Stimulated activated CD8-positive, alpha-beta memory T cell treated with anti-CD3 and anti-CD28 coated beads, Interleukin-15, amount 100 ng/mL, for 24 hours (primary cell): ENCODE measurements around the gene SHC2.
"Not testable (repeated sequence)": the region's sequence is repeated elsewhere in the genome, so short reads cannot be mapped to it uniquely, and the experiment has no call there.

Experiments used
- DNase-seq: peaks from one replicate; pipeline ENCODE4 v3.0.0-alpha.2; 2020; ENCODE audit warnings: low read depth

SHC2 gene

DNA sequence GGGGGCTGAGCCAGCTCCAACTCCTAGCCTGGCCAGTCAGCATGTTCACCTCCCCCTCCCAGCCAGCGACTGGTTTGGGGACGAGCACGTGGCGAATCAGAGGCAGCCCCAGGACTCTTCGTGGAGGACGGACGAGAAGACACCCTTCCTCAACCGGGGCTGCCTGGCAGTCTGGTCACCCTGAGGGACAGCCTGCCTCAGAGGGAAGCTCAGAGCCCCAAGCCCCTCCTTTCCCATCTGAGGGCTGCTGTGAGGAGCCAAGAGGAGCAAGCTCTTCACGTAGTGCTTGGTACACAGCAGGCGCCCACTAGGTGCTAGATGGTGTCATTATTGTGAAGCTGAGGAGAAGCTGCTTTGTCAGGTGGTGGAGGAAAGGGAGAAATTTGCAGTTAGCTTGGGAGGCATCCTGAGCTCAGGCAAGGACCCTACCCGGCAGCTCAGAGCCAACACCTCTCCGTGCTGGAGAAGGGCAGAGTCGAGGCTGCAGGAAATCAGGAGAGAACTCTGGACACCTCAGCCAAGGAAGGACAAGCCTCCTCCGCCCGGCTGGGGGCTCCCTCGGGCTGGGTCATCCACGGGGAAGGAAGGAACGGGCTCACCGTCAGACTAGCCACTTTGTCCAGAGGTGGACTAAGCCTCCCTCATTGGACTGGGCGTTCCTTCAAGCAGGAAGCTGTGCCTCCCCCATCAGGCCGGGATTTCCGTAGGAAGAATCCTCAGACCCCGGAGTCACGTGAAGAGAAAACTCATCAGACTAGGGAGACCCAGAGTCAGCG lies 37.0 kb downstream of the SHC2 start:
- DNase-seq = no peak

DNA sequence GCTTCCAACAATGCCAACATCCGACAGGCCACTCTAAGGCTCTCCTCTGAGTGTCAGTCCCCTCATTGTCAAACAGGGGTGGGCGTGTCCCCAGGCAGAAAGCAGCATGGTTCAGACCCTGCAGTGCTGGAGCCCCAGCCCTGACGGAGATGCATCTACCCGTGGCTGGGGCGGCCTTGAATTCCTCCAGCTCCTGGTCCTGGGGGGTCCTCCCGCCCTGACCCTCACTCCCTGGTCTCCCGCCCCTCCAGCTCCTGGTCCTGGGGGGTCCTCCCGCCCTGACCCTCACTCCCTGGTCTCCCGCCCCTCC lies 38.0 kb downstream of the SHC2 start:
- DNase-seq = not testable (repeated sequence)

DNA sequence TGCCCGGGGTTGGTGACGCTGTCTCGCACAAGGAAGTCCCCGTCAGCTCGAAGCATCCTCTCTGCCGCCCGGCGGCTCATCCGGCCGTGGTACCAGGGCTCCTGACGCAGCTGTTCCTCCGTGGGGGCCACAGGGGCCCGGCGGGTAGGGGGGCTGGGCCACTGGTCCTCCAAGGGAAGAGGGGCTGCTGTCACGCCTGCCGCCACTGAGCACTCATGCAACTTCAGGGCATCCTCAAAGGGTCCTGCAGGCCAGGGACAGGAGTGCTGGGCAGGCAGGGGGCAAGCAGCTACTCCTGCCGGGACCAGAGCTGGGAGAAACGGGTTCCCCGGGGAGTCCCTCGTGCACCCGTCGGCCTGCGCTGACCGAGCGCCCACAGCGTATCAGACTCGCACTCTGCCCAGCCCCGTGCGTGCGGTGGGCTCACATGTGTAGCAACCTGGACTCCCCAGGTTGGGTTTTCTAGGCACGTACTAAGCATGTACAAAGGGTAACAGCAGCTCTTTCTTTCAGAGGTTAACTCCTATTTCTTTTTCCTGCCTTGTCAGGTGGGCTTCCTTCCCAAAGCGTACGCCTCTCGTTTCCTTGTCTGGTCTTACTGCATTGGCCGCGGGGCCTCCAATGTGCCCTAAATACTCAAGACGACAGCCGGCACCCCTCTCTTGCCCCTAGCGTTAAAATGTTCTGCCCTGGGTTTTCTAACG lies 38.5 kb downstream of the SHC2 start:
- DNase-seq = no peak

DNA sequence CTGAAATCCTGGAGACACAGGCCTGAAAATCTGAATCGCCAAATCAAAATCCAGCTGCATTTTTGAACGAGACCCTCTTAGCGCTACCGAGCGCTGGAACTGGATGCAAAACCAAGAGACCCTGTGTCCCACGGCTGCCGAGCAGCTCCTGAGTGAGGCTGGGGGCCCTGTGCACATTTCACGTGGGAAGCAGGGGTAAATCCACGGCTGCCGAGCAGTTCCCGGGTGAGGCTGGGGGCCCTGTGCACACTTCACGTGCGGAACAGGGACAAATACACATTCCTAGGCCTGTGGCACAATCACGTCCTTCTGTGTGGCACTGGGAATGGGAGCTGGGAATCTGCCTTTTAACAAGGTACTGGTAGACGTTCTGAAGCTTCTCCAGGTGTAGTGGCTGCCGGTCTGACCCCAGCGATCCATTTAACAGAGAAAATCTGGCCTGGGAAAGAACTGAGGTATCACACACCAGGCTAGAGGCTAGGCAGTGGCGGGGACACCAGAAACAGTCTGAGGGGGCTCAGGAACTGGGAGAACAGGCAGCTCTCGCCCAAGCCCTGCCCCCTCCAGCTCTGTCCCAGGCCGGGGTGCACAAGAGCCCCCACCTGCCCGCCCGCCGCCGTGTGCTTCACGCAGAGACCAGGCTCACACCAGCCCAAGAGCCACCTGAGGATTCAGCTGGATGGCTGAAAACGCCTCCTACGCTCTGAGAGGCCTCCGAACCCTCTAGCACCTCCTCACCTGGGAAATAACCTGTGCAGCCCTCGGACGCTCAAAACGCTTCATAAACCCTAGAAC lies 40.9 kb downstream of the SHC2 start:
- no peak for DNase-seq

DNA sequence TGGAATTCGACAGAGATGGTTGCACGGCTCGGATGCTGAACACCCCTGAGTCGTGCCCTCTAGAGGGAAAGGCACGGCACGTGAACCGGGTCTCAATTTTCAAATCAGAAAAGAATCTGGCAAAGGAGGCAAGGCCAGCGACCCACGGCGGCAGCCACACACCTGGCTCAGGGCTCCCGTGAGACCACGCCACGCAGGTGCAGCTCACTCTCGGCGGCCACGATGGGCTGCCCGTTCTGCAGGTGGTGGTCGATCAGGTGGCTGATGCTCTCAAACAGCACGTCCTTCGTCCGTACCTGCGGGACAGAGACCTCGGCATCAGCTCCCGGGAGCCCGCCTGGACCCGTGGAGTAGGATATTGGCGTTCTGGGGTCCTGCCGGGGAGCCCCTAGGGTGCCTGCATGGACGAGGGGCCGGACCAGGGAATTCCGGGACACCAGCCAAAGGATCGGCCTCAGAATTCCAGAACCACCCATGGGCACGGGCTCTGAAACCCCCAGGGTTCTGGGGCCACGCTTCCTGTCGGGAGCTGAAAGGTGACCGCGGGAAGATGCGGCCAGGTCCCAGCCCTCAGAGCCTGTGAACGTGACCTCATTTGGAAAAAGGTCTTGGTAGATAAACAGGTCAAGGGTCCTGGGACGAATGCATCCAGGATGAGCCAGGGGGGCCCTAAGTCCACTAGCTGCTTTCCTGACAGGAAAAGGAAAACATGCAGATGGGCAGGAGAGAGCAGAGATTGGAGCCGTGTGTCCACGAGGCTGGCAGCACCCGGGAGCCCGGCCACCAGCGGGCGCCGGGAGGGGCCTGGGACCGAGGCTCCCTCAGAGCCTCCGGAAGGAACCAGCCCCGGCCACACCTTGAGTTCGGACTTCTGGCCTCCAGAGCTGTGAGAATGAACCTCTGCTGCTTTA lies 41.8 kb downstream of the SHC2 start:
- DNase-seq = no peak

DNA sequence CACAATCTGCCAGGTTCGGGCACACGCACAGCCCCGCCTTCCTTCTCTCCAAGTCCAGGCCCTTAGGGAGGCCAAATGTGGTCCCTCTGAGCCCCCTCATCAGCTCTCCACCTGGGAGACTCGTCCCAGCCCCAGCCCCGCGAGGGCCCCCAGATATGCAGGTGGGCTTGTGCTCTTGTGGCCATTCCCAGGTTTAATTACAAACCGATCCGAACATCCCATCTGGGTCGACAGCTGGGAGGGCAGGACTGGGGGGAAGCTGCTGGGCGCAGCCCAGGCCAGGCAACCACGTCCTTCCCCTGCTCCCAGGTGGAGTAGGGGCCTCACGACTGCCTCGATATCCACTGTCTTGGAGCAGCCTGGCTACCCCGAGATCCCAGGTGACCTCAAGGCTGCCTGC lies 44.4 kb downstream of the SHC2 start:
- DNase-seq = no peak

DNA sequence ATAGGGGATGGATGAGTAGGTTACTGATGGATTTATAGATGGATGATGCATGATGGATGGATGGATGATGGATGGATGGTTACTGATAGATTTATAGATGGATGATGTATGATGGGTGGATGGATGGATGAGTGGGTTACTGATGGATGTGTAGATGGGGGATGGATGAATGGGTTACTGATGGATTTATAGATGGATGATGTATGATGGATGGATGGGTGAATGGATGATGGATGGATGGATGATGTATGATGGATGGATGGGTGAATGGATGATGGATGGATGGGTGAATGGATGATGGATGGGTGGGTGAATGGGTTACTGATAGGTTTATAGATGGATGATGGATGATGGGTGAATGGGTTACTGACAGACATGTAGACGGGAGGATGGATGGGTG lies 45.5 kb downstream of the SHC2 start:
- DNase-seq = no peak

DNA sequence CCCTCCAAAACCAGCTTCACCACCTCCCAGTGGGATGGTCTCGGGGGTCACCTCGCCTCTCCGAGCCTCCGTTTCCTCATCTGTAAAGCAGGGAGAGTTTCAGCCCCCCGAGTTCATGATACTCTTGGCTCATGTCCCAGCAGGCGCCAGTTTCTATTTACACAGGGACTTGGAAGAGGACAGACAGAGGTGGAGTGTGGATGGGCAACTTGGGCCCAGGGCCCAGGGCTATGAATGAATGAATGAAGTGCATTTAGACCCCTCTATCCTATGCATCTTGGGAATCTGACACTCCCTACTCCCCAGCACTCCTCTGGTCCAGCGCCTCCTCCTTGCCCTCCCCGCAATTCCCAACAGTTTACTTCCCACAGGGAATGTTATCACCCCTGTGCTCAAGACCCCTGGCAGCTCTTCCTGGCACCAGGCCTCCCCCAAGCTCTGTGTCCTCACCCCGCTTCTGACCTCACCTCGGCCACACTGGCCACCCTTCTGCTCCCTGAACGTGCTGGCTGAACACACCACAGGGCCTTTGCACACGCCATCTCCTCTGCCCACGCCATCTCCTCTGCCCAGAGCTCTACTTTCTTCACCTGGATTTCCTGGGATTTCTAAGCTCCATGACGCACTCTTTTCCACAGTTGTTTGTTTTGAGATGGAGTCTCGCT lies 46.9 kb downstream of the SHC2 start:
- no peak for DNase-seq

DNA sequence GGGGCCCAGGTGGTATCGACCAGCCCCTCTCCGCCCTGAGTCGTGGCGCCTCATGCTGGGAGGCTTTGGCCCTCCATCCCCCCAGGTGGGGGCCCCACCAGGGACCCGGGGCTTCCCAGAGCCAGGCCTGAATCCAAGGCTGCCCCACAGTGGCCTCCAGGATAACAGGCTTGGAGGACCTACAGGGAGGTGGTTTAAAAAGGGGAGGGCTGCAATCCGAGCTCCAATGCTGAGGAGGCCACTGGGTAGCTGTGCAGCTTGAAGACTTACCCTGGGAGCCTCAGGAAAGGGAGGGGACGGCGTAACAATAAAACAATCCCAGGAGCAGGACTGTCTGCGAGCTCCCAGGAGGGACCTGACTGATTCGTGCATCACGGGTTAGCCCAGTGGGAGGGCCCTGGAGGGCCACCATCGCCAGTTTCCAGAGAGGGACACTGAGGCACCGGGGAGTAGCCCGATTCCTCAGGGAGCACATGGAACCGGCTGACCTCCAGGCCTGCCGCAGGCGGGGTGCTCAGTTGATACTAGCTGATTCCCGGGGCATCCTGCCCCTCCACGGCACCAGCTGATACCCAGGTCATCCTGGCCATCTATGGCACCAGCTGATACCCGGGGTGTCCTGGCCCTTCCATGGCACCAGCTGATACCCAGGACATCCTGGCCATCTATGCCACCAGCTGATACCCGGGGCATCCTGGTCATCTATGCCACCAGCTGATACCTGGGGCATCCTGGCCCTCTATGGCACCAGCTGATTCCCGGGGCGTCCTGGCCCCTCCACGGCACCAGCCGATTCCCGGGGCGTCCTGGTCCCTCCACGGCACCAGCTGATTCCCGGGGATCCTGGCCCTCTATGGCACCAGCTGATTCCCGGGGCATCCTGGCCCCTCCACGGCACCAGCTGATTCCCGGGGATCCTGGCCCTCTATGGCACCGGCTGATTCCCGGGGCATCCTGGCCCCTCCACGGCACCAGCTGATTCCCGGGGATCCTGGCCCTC lies 48.2 kb downstream of the SHC2 start:
- DNase-seq = no peak

DNA sequence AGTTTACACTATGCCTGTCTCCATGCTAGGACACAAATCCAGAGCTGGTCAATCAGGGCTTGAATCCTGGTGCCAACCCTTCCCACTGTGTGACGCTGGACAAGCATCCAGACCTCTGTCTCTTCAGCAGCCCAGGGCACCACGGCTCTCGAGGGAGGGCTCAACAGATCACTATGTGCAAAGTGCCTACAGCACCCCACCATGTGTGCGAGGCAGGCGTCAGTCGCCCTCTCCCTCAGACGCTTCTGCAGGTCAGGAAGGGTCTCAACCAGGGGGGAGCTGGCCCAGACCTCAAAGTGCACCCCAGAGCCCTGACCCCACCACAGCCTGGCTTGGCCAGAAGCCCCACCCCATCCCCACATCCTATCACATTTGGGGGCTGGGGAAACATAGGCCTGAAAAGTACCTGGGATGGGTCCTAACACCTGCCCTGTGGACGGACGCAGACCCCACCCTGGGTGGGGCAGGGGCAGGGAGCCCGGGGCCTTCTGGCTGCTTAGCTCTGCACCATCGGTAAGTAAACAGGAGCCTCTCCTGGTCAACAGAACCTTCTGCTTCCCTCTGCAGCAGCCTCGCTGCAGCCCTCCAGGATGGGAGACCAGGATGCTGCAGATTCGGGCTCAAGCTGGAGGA lies 49.0 kb downstream of the SHC2 start:
- no peak for DNase-seq

DNA sequence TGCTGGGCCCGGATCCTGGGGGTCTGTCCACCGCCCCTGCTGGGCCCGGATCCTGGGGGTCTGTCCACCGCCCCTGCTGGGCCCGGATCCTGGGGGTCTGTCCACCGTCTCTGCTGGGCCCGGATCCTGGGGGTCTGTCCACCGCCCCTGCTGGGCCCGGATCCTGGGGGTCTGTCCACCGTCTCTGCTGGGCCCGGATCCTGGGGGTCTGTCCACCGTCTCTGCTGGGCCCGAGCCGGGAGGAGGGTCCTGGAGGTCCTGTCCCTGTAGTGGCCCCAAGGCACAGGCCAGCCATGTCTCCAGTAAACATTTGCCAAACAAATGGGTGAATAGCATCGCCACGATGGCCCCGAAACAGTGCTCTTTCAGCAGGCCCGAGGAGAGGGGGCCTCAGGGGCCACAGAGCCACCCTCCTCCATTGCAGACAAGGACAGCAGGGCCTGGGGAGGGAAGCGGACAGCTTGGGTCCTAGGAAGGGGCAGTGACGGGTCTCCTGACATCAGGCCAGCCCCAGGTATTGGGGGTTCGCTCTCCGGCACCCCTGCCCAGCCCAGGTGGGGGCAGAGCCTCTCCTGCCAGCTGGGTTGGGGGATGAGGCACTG lies 49.6 kb downstream of the SHC2 start:
- DNase-seq = not testable (repeated sequence)

DNA sequence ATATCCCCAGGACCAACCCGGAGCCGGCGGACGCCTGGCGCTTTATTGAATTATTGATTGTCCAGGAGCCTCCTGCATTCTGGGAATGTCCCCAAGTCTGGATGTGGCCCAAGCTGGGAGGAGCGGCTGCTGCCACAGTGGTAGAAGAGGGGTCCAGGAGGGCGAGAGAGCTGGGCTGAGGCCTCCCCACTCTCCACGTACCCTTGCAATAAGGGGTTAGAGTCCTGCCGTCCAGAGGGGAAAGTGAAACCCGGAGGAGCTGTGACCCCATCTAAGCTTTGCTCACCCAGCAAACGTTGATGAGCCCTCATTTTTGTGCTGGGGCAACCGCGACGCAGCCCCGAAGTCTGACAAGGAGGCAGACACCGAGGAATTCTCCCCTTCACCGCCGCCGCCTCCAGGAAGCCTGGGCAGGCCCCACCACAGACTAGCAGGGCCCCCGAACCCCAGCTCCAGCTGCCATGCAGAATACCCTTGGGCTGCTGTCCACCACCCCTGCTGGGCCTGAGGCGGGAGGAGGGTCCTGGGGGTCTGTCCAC lies 50.5 kb downstream of the SHC2 start:
- DNase-seq = no peak

DNA sequence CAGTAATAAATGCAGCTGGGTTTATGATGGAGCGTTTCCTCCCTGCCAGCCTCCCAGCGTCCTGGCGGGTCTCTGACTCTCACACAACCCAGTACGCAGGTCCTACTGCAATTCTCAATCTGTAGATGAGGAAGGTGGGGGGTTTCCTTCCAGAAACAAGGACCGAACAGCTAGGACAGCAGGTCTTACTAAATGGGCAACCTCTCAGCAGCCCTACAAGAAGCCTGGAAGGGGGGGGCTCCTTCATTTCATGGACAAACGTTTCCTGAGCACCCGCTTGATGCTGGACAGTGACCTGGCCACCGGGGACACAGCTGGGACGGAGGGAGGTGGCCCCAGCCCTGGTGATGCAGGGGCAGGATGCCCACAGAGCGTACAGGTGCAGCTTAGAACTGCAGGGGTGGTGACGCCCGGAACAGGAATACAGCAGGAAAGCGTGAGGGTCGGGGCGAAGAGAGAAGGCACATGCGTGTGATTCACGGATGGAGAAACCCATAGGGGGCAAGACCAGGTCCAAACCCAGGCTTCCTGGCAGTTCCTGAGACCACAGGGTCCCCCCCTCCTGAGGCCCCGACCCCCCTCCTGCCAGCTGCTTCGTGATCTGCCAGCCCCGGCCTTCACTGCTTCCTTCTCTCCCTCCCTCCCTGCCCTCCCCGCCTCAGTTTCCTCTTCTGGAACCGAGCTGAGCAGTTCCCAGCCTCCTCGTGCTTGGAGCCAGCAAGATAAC lies 51.2 kb downstream of the SHC2 start:
- no peak for DNase-seq

DNA sequence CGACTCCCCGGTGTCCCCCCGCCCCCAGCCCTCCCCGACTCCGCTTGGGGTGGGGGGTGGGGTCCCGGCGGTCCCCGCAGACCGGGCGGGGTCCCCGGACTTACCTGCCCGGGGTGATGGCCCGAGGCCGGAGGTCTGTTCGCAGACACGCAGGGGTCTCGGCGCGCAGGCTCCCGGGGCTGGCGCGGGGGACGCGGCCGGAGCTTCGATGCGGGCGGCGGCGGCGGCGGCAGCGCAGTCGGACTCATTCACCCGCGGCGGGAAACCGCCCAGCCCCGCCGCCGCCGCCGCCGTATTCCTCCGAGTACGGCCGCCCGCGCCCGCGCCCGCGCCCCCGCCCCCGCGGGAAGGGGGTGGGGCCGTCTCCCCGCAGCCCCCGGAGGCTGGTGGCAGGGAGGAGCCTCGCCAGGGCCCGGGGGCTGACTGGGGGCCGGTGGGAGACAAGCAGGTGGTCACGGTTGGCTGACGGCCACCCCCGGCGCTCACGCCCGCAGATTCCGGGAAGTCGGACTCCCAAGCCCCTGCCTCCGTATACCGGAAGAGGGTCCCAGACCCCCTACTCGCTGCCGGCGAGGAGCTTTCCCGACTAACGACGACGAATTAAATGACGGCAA lies 51.8 kb downstream of the SHC2 start, which contains the start of gene C2CD4C:
TSS of gene C2CD4C (minus strand) at position 246 of the 614 bp plus-strand sequence. CDS start 786 bp downstream, outside the sequence.
- no peak for DNase-seq

DNA sequence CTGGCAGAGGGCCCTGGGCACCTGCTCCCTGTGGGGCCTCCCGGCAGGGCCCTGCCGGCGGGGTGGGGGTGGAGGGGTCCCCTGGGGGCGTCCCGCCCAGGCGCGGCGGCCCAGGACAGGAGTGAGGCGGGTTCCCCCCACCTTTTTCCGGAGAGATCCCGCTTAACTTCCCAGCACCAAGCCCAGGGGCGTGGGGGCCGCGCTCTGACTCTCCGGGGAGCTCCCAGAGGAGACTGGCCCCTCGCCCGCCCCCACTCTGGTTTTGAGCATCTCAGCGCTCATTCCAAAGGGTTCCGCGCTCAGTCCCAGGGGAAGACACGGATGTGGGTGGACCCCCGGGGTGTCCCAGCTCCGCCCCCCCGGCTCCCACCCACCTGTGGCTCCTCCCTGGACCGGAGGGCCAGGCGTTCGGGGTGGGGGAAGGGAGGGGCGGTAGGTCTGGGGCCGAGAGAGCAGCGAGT lies 52.4 kb downstream of the SHC2 start:
- DNase-seq = no peak

DNA sequence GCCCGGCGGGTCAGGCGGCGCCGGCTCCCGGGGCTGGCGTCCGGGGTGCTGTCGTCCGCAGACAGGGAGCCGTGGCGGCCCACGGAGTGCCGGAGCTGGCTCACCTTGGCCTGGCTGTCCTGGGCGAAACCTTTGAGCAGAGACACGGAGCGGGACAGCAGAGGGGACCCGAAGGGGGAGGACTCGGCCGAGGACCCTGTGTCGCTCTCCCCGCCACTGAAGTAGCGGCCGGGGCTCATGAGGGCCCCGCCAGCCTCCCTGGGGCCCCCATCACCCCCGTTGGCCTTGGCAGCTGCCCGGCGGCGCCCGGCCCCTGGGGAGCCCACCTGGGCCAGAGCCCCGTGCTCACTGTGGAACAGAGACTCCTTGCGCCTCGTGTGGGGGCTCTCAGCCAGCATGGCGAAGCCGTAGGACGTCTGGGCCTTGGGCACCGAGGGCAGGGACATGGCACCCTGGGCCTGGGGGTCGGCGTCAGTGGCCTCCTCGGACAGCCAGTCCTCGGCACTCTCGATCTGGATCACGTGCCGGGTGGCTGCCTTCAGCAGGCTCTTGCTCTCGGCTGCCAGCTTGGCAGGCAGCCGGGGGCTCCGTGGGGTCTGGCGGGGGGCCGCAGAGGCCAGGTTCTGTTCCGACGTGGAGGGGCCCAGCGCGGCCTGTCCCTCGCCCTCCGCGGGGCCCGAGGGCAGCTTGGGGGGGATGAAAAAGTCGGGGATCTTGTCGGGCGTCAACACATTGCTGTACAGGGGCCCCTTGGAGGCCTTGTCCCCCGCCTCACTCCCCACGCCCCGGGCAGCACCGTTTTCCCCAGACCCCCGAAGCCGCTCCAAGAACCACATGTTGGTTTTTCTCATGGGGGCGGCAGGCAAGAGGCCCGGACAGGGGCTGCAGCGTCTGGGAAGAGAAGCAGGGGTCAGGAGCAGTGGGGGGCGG lies 53.1 kb downstream of the SHC2 start:
- DNase-seq = no peak
